Coronary artery (tissue), 2 donors: Measurements from ENCODE around the gene FGFBP1.

Experiments
- DNase-seq: peaks from one replicate; pipeline ENCODE4 v3.0.0-alpha.2; 2017; ENCODE audit warnings: low spot score
- H3K27ac ChIP-seq, 2 donors: fragments of 200-600 bp; sonication (generic); one replicate each; pipeline ENCODE4 v1.5.1; 2016 to 2019
- H3K4me3 ChIP-seq: fragments of 200-600 bp; sonication (generic); 2 replicates; pipeline ENCODE4 v1.5.1; 2016; ENCODE audit warnings: mild to moderate bottlenecking, moderate library complexity
- TF ChIP-seq, protein P1 (sequence below): fragments of 200-600 bp; sonication (generic); IDR thresholded peaks from one replicate; pipeline ENCODE4 v1.5.1; 2019; ENCODE audit warnings: antibody characterized with exemption

The FGFBP1 gene

DNA sequence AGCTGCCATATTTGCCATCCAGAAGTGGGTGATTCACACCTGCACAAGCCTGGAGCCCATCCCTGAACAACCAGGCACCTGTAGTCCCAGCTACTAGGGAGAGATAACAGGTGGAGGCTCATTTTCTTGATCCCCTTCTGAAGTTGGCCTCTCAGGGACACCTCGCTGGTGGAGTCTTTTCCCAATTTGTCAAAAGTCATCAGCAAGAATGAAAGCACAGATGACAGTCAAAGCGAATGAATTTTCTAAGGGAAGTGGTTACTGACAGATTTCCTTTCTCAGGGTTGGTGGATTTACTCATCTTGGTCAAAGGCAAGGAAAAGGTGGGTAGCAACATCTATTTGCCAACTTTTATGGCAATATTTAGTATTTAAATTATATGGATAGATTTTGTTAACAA lies 36.5 kb downstream of the FGFBP1 start:
- no peak for DNase-seq
- Histone ChIP-seq H3K27ac (no peak overlapping the region), H3K4me3 (no peak overlapping the region)
- TF ChIP-seq, protein P1, sequence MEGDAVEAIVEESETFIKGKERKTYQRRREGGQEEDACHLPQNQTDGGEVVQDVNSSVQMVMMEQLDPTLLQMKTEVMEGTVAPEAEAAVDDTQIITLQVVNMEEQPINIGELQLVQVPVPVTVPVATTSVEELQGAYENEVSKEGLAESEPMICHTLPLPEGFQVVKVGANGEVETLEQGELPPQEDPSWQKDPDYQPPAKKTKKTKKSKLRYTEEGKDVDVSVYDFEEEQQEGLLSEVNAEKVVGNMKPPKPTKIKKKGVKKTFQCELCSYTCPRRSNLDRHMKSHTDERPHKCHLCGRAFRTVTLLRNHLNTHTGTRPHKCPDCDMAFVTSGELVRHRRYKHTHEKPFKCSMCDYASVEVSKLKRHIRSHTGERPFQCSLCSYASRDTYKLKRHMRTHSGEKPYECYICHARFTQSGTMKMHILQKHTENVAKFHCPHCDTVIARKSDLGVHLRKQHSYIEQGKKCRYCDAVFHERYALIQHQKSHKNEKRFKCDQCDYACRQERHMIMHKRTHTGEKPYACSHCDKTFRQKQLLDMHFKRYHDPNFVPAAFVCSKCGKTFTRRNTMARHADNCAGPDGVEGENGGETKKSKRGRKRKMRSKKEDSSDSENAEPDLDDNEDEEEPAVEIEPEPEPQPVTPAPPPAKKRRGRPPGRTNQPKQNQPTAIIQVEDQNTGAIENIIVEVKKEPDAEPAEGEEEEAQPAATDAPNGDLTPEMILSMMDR = no peak

- no peak for DNase-seq
- TF ChIP-seq, protein P1 = no peak
- no peak overlapping the region for H3K27ac ChIP-seq
- no peak overlapping the region for H3K4me3 ChIP-seq
These were observed 37.5 kb downstream of the FGFBP1 start for GRCh38 chr4:15901007-15901406.

DNA sequence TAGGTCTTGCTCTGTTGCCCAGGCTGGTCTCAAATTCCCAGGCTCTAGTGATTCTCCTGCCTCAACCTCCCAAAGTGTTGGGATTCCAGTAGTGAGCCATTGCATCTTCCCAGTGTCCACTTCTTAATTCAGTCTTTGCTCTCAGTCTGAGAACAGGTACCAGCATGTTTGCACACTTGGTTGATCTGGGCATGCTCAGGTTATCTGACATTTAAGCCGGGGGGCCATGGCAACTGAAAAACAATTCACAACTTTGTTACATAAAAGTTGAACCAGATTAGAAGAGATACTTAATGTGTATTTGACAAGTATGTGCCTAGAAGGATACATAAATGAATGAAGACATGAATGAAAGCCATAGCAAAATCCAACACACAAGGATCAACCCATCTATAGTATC lies 39.0 kb downstream of the FGFBP1 start:
- Histone ChIP-seq H3K4me3 (no peak overlapping the region), H3K27ac (no peak overlapping the region)
- TF ChIP-seq, protein P1 = no peak
- DNase-seq = no peak

DNA sequence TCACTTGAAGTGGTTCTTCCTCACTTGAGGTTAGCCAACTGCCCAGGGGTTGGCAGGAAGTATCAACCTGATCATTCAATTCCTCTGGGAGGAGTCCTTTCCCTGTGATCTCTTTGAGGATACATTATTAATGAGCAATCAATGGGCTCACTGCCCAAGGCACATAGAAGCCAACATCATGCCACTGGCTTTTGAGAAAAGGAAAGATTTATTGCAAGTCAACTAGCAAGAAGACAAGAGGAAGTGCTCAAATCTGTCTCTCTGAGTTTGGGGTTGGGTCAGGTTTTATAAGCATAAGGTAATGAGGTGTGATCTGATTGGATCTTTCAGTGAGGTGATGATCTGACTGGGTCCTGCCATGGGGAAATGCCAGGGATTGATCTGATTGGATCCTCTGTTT lies 39.6 kb downstream of the FGFBP1 start:
- Histone ChIP-seq H3K27ac (no peak overlapping the region), H3K4me3 (no peak overlapping the region)
- TF ChIP-seq, protein P1 = no peak
- DNase-seq = no peak

DNA sequence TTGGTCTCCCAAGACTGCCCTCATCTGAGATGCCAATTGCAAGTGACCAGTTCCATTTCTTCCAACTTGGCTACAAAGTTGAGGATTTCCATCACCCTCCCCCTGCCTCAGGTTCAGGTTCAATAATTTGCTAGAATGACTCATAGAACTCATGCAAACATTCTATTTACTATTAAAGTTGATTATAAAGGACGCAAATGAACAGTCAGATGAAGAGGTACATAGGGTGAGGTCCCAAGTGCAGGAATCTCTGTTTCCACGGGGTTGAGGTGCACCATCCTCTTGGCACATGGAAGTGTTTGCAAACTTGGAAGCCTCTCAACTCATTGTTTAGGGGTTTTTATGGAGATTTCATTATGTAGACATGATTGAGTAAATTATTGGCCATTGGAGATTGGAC lies 41.0 kb downstream of the FGFBP1 start:
- TF ChIP-seq, protein P1 = no peak
- no peak for DNase-seq
- Histone ChIP-seq H3K27ac (no peak overlapping the region), H3K4me3 (no peak overlapping the region)

DNA sequence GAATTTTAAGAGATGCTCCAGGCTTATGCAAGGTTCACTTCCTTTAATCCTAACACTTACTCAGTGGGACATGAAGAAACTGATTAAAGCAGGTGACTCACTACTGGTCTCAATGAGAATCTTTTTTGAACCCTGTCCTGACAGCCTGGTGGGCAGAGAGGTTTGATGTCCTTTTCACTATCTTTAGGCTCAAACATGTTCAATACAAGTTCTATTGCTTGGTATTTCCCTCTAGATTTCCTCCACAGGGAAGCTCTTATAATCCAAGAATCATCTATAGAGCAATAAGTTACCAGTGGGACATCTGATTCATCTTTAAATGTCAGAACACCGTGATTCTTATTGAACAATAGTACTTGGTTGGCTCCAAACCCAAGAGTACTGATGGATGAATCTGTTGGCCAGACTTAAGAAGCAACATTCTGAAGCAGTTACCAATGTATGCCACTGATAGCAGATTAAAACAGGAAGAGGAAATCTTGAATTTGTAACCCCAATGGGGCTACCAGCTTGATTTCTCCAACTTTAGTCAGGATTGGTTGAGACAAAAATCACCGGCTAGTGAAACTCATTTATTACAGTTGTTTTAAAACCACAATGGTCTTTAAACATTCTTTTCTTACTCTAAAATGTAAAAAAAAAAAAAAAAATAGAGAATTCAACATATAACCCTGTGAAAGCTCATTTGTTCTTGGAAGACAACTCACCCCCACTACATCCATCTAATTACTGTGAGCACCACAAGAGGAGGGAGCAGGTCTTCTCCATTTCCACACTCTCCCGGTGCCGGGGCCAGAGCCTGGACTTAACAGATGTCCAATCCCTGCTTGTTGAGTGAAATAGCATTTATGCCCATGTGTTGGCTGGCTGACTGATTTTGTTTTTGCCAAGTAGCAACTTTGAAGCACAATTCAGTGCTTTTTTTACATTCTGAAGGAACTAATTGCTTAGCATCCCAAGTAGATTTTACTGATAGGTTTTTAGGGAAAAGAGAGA lies 43.3 kb downstream of the FGFBP1 start:
- no peak for DNase-seq
- TF ChIP-seq, protein P1 = no peak
- H3K27ac ChIP-seq = no peak overlapping the region
- no peak overlapping the region for H3K4me3 ChIP-seq

GRCh38 chr4:15894393-15894792 lies 44.1 kb downstream of the FGFBP1 start:
- H3K27ac ChIP-seq = no peak overlapping the region
- no peak for DNase-seq
- TF ChIP-seq, protein P1 = no peak
- H3K4me3 ChIP-seq = no peak overlapping the region
